ENCODE data around the gene RPAP2. TPM values are rescaled to one million over a fixed set of nuclear protein-coding genes. Genes with fewer than 3 reads are reported as not detected.

RPAP2 gene
- total and polyA plus RNA-seq, 2 donors (not counting 3 experiments of a cell fraction or from before 2014, with no cell fraction given): 4.3 to 24.9 TPM

DNA sequence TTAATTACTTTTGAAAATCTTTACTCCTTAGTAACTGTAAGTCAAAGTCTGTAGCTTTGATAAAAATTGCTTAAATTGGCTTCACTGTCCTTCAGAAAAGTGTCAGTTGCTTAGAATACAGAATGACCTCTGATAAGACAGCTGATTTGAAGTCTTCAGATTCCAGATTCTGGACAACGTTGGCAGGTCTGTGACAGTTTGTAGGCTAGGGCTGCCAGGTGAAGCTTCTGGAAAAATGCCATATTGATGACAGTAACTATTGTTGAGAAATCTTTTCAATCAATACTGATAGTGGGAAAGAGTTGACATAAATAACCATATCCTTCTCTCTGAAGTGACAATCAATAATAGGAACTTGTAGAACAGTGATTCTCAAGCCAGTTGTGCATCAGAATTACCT lies 41.3 kb downstream of the RPAP2 start:
- no peaks in the 10 kb centered on the region for H3K9me1 ChIP-seq (replicated peaks; ENCODE audit: control insufficient read depth, extremely low read depth, insufficient read depth, low read length)
- no peak overlapping the region for H3K9ac ChIP-seq (replicated peaks; ENCODE audit: extremely low read depth, insufficient read depth, low read length)
- no peak for FAIRE-seq
- ChIA-PET CTCF (interaction anchor here (0.6 to 1.4 kb wide), 5 partner anchors 24 to 451 kb away, joined by 3 to 4 read pairs (median 3); no protein-coding TSS in a partner anchor), POLR2A (interaction anchor here (0.6 kb wide), 1 partner anchor 16 kb away, joined by 3 read pairs; no protein-coding TSS in a partner anchor)
- no TSS peak for BruUV-seq (replicated peaks)
- dilution Hi-C loops (cut with MboI; ENCODE audit: extremely low pct_ligation_motif_present, low sequenced_read_pairs): no loop called here
- TF ChIP-seq JUN (IDR thresholded peaks at IDR 0.05; ENCODE audit: borderline replicate concordance, insufficient read depth, insufficient read length, low read depth) (no peak), EZH2 (IDR thresholded peaks at IDR 0.05; ENCODE audit: borderline replicate concordance, low read depth, low read length, severe bottlenecking) (no peak), GATA2 (IDR thresholded peaks at IDR 0.05; ENCODE audit: insufficient read depth, insufficient read length, low read depth, low read length) (no peak), CTCF (IDR thresholded peaks at IDR 0.05; ENCODE audit: extremely low read depth in 1 of 2, insufficient read depth in 1 of 2, low read depth in 1 of 2, low read length in 2 of 2) (no peak), MYC (IDR thresholded peaks at IDR 0.05; ENCODE audit: low read depth, low read length) (no peak)
- no peak overlapping the region for H3K4me2 ChIP-seq (ENCODE audit: insufficient read depth, low read length)
- H3K4me3 ChIP-seq (replicated peaks in 1 of 3; ENCODE audit: insufficient read depth in 1 of 3, low read depth in 1 of 3, low read length in 3 of 3): no peak overlapping the region
- no peaks in the 10 kb centered on the region for H4K20me1 ChIP-seq (replicated peaks; ENCODE audit: control insufficient read depth, extremely low read depth, insufficient read depth, low read length)
- peaks cover 0 to 3% of the 10 kb centered on the region in 2 experiments for H3K36me3 ChIP-seq (ENCODE audit: control insufficient read depth in 2 of 2, extremely low read depth in 1 of 2, insufficient read depth in 2 of 2, low read length in 2 of 2)
- H3K27ac ChIP-seq (ENCODE audit: insufficient read depth, low read depth, low read length): no peak overlapping the region
- DNase-seq (ENCODE audit: low read depth, low spot score): no peak
- no peak overlapping the region for H2AFZ ChIP-seq (ENCODE audit: low read depth, low read length)
- H3K27me3 ChIP-seq (ENCODE audit: control insufficient read depth in 2 of 2, insufficient read depth in 2 of 2, low read length in 2 of 2): no peaks in the 10 kb centered on the region
- H3K79me2 ChIP-seq (ENCODE audit: control insufficient read depth, insufficient read depth, low read length): no peaks in the 10 kb centered on the region
- intact Hi-C loops (cut with micrococcal nuclease): no loop called here
- H3K4me1 ChIP-seq (ENCODE audit: control insufficient read depth, extremely low read depth, insufficient read depth, low read length): no peaks in the 10 kb centered on the region
- no peaks in the 10 kb centered on the region for H3K9me3 ChIP-seq (replicated peaks; ENCODE audit: control insufficient read depth, insufficient read depth, low read length)

GRCh38 chr1:92342401-92342800 lies 43.5 kb downstream of the RPAP2 start:
- H3K27me3 ChIP-seq (ENCODE audit: control insufficient read depth in 2 of 2, insufficient read depth in 2 of 2, low read length in 2 of 2): no peaks in the 10 kb centered on the region
- no peak overlapping the region for H2AFZ ChIP-seq (ENCODE audit: low read depth, low read length)
- H3K9me1 ChIP-seq (replicated peaks; ENCODE audit: control insufficient read depth, extremely low read depth, insufficient read depth, low read length): no peaks in the 10 kb centered on the region
- H3K4me3 ChIP-seq (replicated peaks in 1 of 3; ENCODE audit: insufficient read depth in 1 of 3, low read depth in 1 of 3, low read length in 3 of 3): no peak overlapping the region
- no peak for TF ChIP-seq POLR2AphosphoS5 (IDR thresholded peaks at IDR 0.05; ENCODE audit: insufficient read depth, low read depth, low read length)
- no peak for TF ChIP-seq JUN (IDR thresholded peaks at IDR 0.05; ENCODE audit: borderline replicate concordance, insufficient read depth, insufficient read length, low read depth)
- no peak for TF ChIP-seq MAX (IDR thresholded peaks at IDR 0.05; ENCODE audit: insufficient read depth, insufficient read length)
- TF ChIP-seq EZH2 (IDR thresholded peaks at IDR 0.05; ENCODE audit: borderline replicate concordance, low read depth, low read length, severe bottlenecking): no peak
- no peak for TF ChIP-seq GATA2 (IDR thresholded peaks at IDR 0.05; ENCODE audit: insufficient read depth, insufficient read length, low read depth, low read length)
- TF ChIP-seq FOS (IDR thresholded peaks at IDR 0.05; ENCODE audit: borderline replicate concordance, insufficient read depth, low read length): no peak
- TF ChIP-seq CTCF (IDR thresholded peaks at IDR 0.05; ENCODE audit: extremely low read depth in 1 of 2, insufficient read depth in 1 of 2, low read depth in 1 of 2, low read length in 2 of 2): no peak
- TF ChIP-seq POLR2A (IDR thresholded peaks at IDR 0.05; ENCODE audit: low read depth, low read length): no peak
- no peak for TF ChIP-seq MYC (IDR thresholded peaks at IDR 0.05; ENCODE audit: low read depth, low read length)
- no peaks in the 10 kb centered on the region for H3K79me2 ChIP-seq (ENCODE audit: control insufficient read depth, insufficient read depth, low read length)
- no peak for DNase-seq (ENCODE audit: low read depth, low spot score)
- H3K9me3 ChIP-seq (replicated peaks; ENCODE audit: control insufficient read depth, insufficient read depth, low read length): no peaks in the 10 kb centered on the region
- no peak for FAIRE-seq
- H4K20me1 ChIP-seq (replicated peaks; ENCODE audit: control insufficient read depth, extremely low read depth, insufficient read depth, low read length): no peaks in the 10 kb centered on the region
- BruUV-seq (replicated peaks): no TSS peak
- peaks cover 0 to 3% of the 10 kb centered on the region in 2 experiments for H3K36me3 ChIP-seq (ENCODE audit: control insufficient read depth in 2 of 2, extremely low read depth in 1 of 2, insufficient read depth in 2 of 2, low read length in 2 of 2)
- H3K27ac ChIP-seq (ENCODE audit: insufficient read depth, low read depth, low read length): no peak overlapping the region
- POLR2A ChIA-PET: no interaction called here
- intact Hi-C loops (cut with micrococcal nuclease): no loop called here
- no peaks in the 10 kb centered on the region for H3K4me1 ChIP-seq (ENCODE audit: control insufficient read depth, extremely low read depth, insufficient read depth, low read length)
- H3K9ac ChIP-seq (replicated peaks; ENCODE audit: extremely low read depth, insufficient read depth, low read length): no peak overlapping the region
- no peak overlapping the region for H3K4me2 ChIP-seq (ENCODE audit: insufficient read depth, low read length)
- CTCF ChIA-PET: interaction anchor here (1.5 kb wide), 1 partner anchor 32 kb away, joined by 4 read pairs; no protein-coding TSS in a partner anchor
- dilution Hi-C loops (cut with MboI; ENCODE audit: extremely low pct_ligation_motif_present, low sequenced_read_pairs): no loop called here

All from endothelial cell of umbilical vein (primary cell).